ENCODE data around the gene SUV39H1. TPM values are rescaled to one million over a fixed set of nuclear protein-coding genes. Genes with fewer than 3 reads are reported as not detected.

Gene SUV39H1
- total RNA-seq, 1 donor from 2014 or later: 11.5 TPM

GRCh38 chrX:48700951-48701653 lies 4.6 kb downstream of the SUV39H1 start:
- Mint-ChIP-seq H3K27ac (no peak overlapping the region), H3K27me3 (no peaks in the 10 kb centered on the region), H3K9me3 (no peaks in the 10 kb centered on the region), H3K4me1 (ENCODE audit: unreplicated experiment) (no peaks in the 10 kb centered on the region), H3K4me3 (no peak overlapping the region), H3K36me3 (peaks cover 6% of the 10 kb centered on the region)
- no peak for TF ChIP-seq CTCF (conservative IDR thresholded peaks at IDR 0.05)
- no peak for DNase-seq (ENCODE audit: extremely low spot score, unreplicated experiment)

GRCh38 chrX:48702032-48702431 lies 5.5 kb downstream of the SUV39H1 start:
- no peak for DNase-seq (ENCODE audit: extremely low spot score, unreplicated experiment)
- Mint-ChIP-seq H3K4me1 (ENCODE audit: unreplicated experiment) (no peaks in the 10 kb centered on the region), H3K27ac (no peak overlapping the region), H3K9me3 (no peaks in the 10 kb centered on the region), H3K27me3 (no peaks in the 10 kb centered on the region), H3K36me3 (peaks cover 6% of the 10 kb centered on the region), H3K4me3 (no peak overlapping the region)
- TF ChIP-seq CTCF (conservative IDR thresholded peaks at IDR 0.05): no peak

- DNase-seq (ENCODE audit: extremely low spot score, unreplicated experiment): no peak
- no peaks in the 10 kb centered on the region for H3K27me3 Mint-ChIP-seq
- H3K27ac Mint-ChIP-seq: no peak overlapping the region
- H3K36me3 Mint-ChIP-seq: peaks cover 6% of the 10 kb centered on the region
- H3K4me1 Mint-ChIP-seq (ENCODE audit: unreplicated experiment): no peaks in the 10 kb centered on the region
- no peak for TF ChIP-seq CTCF (conservative IDR thresholded peaks at IDR 0.05)
- H3K4me3 Mint-ChIP-seq: no peak overlapping the region
- no peaks in the 10 kb centered on the region for H3K9me3 Mint-ChIP-seq
These were observed 6.2 kb downstream of the SUV39H1 start for GRCh38 chrX:48702716-48703115.

- Mint-ChIP-seq H3K9me3 (no peaks in the 10 kb centered on the region), H3K27me3 (no peaks in the 10 kb centered on the region), H3K4me3 (no peak overlapping the region), H3K4me1 (ENCODE audit: unreplicated experiment) (no peaks in the 10 kb centered on the region), H3K27ac (no peak overlapping the region), H3K36me3 (peaks cover 6% of the 10 kb centered on the region)
- no peak for TF ChIP-seq CTCF (conservative IDR thresholded peaks at IDR 0.05)
- DNase-seq (ENCODE audit: extremely low spot score, unreplicated experiment): no peak
These were observed 6.7 kb downstream of the SUV39H1 start for GRCh38 chrX:48703228-48703627.

GRCh38 chrX:48703642-48704481 lies 7.3 kb downstream of the SUV39H1 start:
- peaks cover 6% of the 10 kb centered on the region for H3K36me3 Mint-ChIP-seq
- no peaks in the 10 kb centered on the region for H3K27me3 Mint-ChIP-seq
- H3K27ac Mint-ChIP-seq: peak overlapping the region; percentile 68
- DNase-seq (ENCODE audit: extremely low spot score, unreplicated experiment): no peak
- no peaks in the 10 kb centered on the region for H3K4me1 Mint-ChIP-seq (ENCODE audit: unreplicated experiment)
- H3K4me3 Mint-ChIP-seq: no peak overlapping the region
- H3K9me3 Mint-ChIP-seq: no peaks in the 10 kb centered on the region
- no peak for TF ChIP-seq CTCF (conservative IDR thresholded peaks at IDR 0.05)
